ENCODE data around the gene PLXNB2. TPM values are rescaled to one million over a fixed set of nuclear protein-coding genes. Genes with fewer than 3 reads are reported as not detected.

Gene PLXNB2
- total and polyA plus RNA-seq, 3 donors from 2014 or later = 98.0 to 243 (median 219) TPM

- H3K27me3 ChIP-seq = no peaks in the 10 kb centered on the region
- intact Hi-C loops (cut with DNase I; ENCODE audit: low total_unique reads) = no loop called here
- H3K27ac ChIP-seq = no peak overlapping the region
- no peaks in the 10 kb centered on the region for H3K9me3 ChIP-seq
- peaks cover 8% of the 10 kb centered on the region for H3K4me1 ChIP-seq
- no peak for TF ChIP-seq POLR2A (IDR thresholded peaks at IDR 0.05)
- TF ChIP-seq, protein P1, sequence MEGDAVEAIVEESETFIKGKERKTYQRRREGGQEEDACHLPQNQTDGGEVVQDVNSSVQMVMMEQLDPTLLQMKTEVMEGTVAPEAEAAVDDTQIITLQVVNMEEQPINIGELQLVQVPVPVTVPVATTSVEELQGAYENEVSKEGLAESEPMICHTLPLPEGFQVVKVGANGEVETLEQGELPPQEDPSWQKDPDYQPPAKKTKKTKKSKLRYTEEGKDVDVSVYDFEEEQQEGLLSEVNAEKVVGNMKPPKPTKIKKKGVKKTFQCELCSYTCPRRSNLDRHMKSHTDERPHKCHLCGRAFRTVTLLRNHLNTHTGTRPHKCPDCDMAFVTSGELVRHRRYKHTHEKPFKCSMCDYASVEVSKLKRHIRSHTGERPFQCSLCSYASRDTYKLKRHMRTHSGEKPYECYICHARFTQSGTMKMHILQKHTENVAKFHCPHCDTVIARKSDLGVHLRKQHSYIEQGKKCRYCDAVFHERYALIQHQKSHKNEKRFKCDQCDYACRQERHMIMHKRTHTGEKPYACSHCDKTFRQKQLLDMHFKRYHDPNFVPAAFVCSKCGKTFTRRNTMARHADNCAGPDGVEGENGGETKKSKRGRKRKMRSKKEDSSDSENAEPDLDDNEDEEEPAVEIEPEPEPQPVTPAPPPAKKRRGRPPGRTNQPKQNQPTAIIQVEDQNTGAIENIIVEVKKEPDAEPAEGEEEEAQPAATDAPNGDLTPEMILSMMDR (IDR thresholded peaks at IDR 0.05) = no peak
- no peak overlapping the region for H3K4me3 ChIP-seq
- DNase-seq = no peak
- H3K36me3 ChIP-seq (ENCODE audit: low read depth, missing control alignments) = no peaks in the 10 kb centered on the region
- WGBS, 2 donors = 56 to 71% methylated on average over 2 of the region's 2 CpGs
Measured at GRCh38 chr22:50348058-50348457, 40.6 kb upstream of the PLXNB2 start.

DNA sequence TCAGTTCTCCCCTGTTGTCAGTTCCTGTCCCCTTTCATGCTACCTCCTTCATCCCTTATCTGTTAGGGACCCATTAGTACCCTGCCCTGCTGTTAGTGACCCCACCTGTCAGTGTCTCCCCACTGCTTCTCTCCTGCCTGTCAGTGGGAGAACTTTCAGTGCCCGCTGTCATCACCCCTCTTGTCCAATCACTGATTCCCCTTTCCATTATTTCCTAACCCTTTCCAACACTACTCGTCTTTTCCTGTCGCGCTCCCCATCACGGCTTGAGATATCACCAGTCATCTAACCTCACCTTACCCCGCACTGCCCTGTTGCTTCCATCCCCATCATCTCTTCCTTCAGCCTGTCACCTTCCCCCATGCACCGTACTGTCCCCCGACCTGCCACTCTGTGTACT is 39.7 kb upstream of the PLXNB2 start:
- TF ChIP-seq POLR2A (IDR thresholded peaks at IDR 0.05) = no peak
- TF ChIP-seq, protein P1 (IDR thresholded peaks at IDR 0.05) = no peak
- intact Hi-C loops (cut with DNase I; ENCODE audit: low total_unique reads) = no loop called here
- no peaks in the 10 kb centered on the region for H3K36me3 ChIP-seq (ENCODE audit: low read depth, missing control alignments)
- H3K4me1 ChIP-seq = peaks cover 8% of the 10 kb centered on the region
- no peak overlapping the region for H3K4me3 ChIP-seq
- H3K9me3 ChIP-seq = no peaks in the 10 kb centered on the region
- DNase-seq = no peak
- H3K27ac ChIP-seq = no peak overlapping the region
- WGBS, 2 donors = 87% methylated on average over 8 of the region's 8 CpGs
- H3K27me3 ChIP-seq = no peaks in the 10 kb centered on the region

DNA sequence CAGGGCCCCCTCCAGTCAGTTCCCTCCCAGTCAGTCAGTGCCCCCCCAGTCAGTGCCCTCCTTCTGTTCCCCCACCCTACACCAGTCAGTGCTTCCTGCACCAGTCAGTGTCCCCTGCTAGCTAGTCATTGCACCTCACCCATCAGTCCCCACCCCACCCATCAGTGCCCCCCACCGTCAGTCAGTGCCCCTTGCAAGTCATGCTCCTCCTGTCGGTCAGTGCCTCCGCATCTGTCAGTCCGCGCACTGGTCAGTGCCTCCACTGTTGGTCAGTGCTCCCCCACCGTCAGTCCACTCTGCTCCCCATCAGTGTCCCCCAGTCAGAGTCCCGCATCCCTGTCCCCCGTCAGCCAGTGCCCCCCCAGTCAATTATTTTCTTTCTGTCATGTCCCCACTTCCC is 39.0 kb upstream of the PLXNB2 start:
- no peak overlapping the region for H3K4me3 ChIP-seq
- peaks cover 8% of the 10 kb centered on the region for H3K4me1 ChIP-seq
- no peaks in the 10 kb centered on the region for H3K27me3 ChIP-seq
- H3K36me3 ChIP-seq (ENCODE audit: low read depth, missing control alignments) = no peaks in the 10 kb centered on the region
- TF ChIP-seq, protein P1 (IDR thresholded peaks at IDR 0.05) = no peak
- no peak for TF ChIP-seq POLR2A (IDR thresholded peaks at IDR 0.05)
- H3K27ac ChIP-seq = no peak overlapping the region
- 70 to 79% methylated on average over 8 of the region's 8 CpGs for WGBS, 2 donors
- H3K9me3 ChIP-seq = no peaks in the 10 kb centered on the region
- intact Hi-C loops (cut with DNase I; ENCODE audit: low total_unique reads) = no loop called here
- DNase-seq = no peak

GRCh38 chr22:50343541-50343935 is 36.1 kb upstream of the PLXNB2 start:
- WGBS, 2 donors = 0% methylated on average over 1 to 7 of the region's 9 CpGs

More at GRCh38 chr22:50343541-50343935, 36.1 kb upstream of the PLXNB2 start:
- Histone ChIP-seq H3K9me3 (no peaks in the 10 kb centered on the region), H3K27me3 (no peaks in the 10 kb centered on the region), H3K4me1 (peaks cover 8% of the 10 kb centered on the region), H3K36me3 (ENCODE audit: low read depth, missing control alignments) (no peaks in the 10 kb centered on the region), H3K4me3 (peak overlapping the region; percentile 73 to 97), H3K27ac (peak overlapping the region; percentile 68 to 91)
- intact Hi-C loops (cut with DNase I; ENCODE audit: low total_unique reads) = no loop called here
- DNase-seq = no peak
- no peak for TF ChIP-seq POLR2A (IDR thresholded peaks at IDR 0.05)
- TF ChIP-seq, protein P1 (IDR thresholded peaks at IDR 0.05) = no peak
